Measurements from ENCODE around the gene CNPY4. TPM values are rescaled to one million over a fixed set of nuclear protein-coding genes. Genes with fewer than 3 reads are reported as not detected.

The CNPY4 gene
- polyA plus RNA-seq, 1 donor from 2014 or later: 35.8 TPM

GRCh38 chr7:100122067-100122466 lies 2.6 kb downstream of the CNPY4 start:
- H3K4me2 ChIP-seq (ENCODE audit: low read length): no peak overlapping the region
- TF ChIP-seq SMC3 (conservative IDR thresholded peaks at IDR 0.05; ENCODE audit: poor library complexity) (no peak), RAD21 (conservative IDR thresholded peaks at IDR 0.05) (no peak), EP300 (conservative IDR thresholded peaks at IDR 0.05; ENCODE audit: poor library complexity, severe bottlenecking) (no peak), MXI1 (conservative IDR thresholded peaks at IDR 0.05; ENCODE audit: poor library complexity, severe bottlenecking) (no peak), TAF1 (IDR thresholded peaks at IDR 0.05; ENCODE audit: low read depth) (no peak), POLR2AphosphoS5 (IDR thresholded peaks at IDR 0.05) (no peak), EZH2 (IDR thresholded peaks at IDR 0.05; ENCODE audit: borderline replicate concordance, insufficient read depth, low read length, poor library complexity, severe bottlenecking) (no peak), REST (IDR thresholded peaks at IDR 0.05; ENCODE audit: borderline replicate concordance) (no peak)
- TF ChIP-seq, protein P1, sequence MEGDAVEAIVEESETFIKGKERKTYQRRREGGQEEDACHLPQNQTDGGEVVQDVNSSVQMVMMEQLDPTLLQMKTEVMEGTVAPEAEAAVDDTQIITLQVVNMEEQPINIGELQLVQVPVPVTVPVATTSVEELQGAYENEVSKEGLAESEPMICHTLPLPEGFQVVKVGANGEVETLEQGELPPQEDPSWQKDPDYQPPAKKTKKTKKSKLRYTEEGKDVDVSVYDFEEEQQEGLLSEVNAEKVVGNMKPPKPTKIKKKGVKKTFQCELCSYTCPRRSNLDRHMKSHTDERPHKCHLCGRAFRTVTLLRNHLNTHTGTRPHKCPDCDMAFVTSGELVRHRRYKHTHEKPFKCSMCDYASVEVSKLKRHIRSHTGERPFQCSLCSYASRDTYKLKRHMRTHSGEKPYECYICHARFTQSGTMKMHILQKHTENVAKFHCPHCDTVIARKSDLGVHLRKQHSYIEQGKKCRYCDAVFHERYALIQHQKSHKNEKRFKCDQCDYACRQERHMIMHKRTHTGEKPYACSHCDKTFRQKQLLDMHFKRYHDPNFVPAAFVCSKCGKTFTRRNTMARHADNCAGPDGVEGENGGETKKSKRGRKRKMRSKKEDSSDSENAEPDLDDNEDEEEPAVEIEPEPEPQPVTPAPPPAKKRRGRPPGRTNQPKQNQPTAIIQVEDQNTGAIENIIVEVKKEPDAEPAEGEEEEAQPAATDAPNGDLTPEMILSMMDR (IDR thresholded peaks at IDR 0.05; ENCODE audit: poor library complexity, severe bottlenecking): no peak
- no peak overlapping the region for H3K27ac ChIP-seq (ENCODE audit: low read length)
- no peaks in the 10 kb centered on the region for H4K20me1 ChIP-seq (ENCODE audit: insufficient read depth)
- H3K27me3 ChIP-seq (ENCODE audit: insufficient read depth, low read depth, low read length): no peaks in the 10 kb centered on the region
- peaks cover 4% of the 10 kb centered on the region for H3K79me2 ChIP-seq (replicated peaks; ENCODE audit: insufficient read depth, low read length)
- no peak overlapping the region for H3K4me3 ChIP-seq (ENCODE audit: low read length)
- no peak overlapping the region for H3K9ac ChIP-seq (ENCODE audit: low read length)
- no peak overlapping the region for H2AFZ ChIP-seq (ENCODE audit: low read depth, low read length)
- H3K36me3 ChIP-seq (ENCODE audit: insufficient read depth, low read length): peaks cover 8% of the 10 kb centered on the region
- no peaks in the 10 kb centered on the region for H3K9me2 ChIP-seq (ENCODE audit: insufficient read depth, low read length)
- H3K9me3 ChIP-seq (ENCODE audit: low read length): no peaks in the 10 kb centered on the region
- H3F3A ChIP-seq (ENCODE audit: insufficient read depth, low read length, poor library complexity, severe bottlenecking): peaks cover 6% of the 10 kb centered on the region

DNA sequence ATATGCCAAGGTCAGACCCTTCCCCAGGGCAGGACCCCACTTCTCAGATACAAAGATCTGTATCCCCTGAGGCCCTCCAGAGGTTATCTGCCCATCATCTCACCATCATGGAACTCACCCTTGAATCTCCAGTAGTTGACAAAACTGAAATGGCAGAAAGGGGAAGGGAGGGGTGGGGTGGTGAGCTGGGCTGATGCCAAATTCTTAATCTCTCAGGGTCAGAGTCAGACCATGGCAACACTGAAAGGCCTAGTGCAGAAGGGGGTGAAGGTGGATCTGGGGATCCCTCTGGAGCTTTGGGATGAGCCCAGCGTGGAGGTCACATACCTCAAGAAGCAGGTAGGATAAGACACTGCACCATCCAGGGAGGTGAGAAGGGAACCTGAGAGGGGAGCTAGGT lies 3.1 kb downstream of the CNPY4 start:
- H3K36me3 ChIP-seq (ENCODE audit: insufficient read depth, low read length): peaks cover 8% of the 10 kb centered on the region
- peaks cover 6% of the 10 kb centered on the region for H3F3A ChIP-seq (ENCODE audit: insufficient read depth, low read length, poor library complexity, severe bottlenecking)
- no peak for TF ChIP-seq SMC3 (conservative IDR thresholded peaks at IDR 0.05; ENCODE audit: poor library complexity)
- TF ChIP-seq TAF1 (IDR thresholded peaks at IDR 0.05; ENCODE audit: low read depth): no peak
- TF ChIP-seq, protein P1 (IDR thresholded peaks at IDR 0.05; ENCODE audit: poor library complexity, severe bottlenecking): no peak
- no peak for TF ChIP-seq EZH2 (IDR thresholded peaks at IDR 0.05; ENCODE audit: borderline replicate concordance, insufficient read depth, low read length, poor library complexity, severe bottlenecking)
- H3K9me2 ChIP-seq (ENCODE audit: insufficient read depth, low read length): no peaks in the 10 kb centered on the region
- H2AFZ ChIP-seq (ENCODE audit: low read depth, low read length): no peak overlapping the region
- H3K9ac ChIP-seq (ENCODE audit: low read length): no peak overlapping the region
- H3K4me3 ChIP-seq (ENCODE audit: low read length): no peak overlapping the region
- H3K79me2 ChIP-seq (replicated peaks; ENCODE audit: insufficient read depth, low read length): peaks cover 4% of the 10 kb centered on the region
- no peak overlapping the region for H3K4me2 ChIP-seq (ENCODE audit: low read length)
- H4K20me1 ChIP-seq (ENCODE audit: insufficient read depth): no peaks in the 10 kb centered on the region
- H3K9me3 ChIP-seq (ENCODE audit: low read length): no peaks in the 10 kb centered on the region
- H3K27ac ChIP-seq (ENCODE audit: low read length): no peak overlapping the region
- H3K27me3 ChIP-seq (ENCODE audit: insufficient read depth, low read depth, low read length): no peaks in the 10 kb centered on the region
